A673 (cell line): ENCODE data around the gene KRI1. TPM values are rescaled to one million over a fixed set of nuclear protein-coding genes. Genes with fewer than 3 reads are reported as not detected.
A peak's percentile ranks its signal among the peaks of the same experiment; 100 is the strongest.

ENCODE experiments used
- BruUV-seq: library from RNA; stranded (reverse); fragments of 400-500 nt; replicated peaks from 2 replicates; lab custom pipeline; 2021; lab: Mats Ljungman, UMichigan
- CTCF ChIA-PET: fragments of 300-600 bp; sonication (Branson Sonifier 250); formaldehyde crosslinking; loops from one replicate; lab custom pipeline; 2022; ENCODE audit warnings: antibody characterized with exemption; lab: Charles Lee
- POLR2A ChIA-PET: fragments of 300-600 bp; sonication (Branson Sonifier 250); formaldehyde crosslinking; loops from one replicate; lab custom pipeline; 2022; ENCODE audit warnings: antibody characterized with exemption; ENCODE audit not compliant: low non-redundant PET; lab: Charles Lee
- DNase-seq: peaks from one replicate; pipeline ENCODE4 v3.0.0-alpha.2; 2015; ENCODE audit warnings: low spot score
- H3K27ac ChIP-seq: fragments of 200-600 bp; sonication (generic); 2 replicates; pipeline ENCODE4 v1.5.1; 2016; ENCODE audit warnings: mixed run types, low read depth, mild to moderate bottlenecking, mixed read lengths, antibody characterized with exemption, low read length; ENCODE audit not compliant: poor library complexity, severe bottlenecking
- H3K27me3 ChIP-seq: fragments of 200-600 bp; sonication (generic); replicated peaks from 2 replicates; pipeline ENCODE4 v1.6.1; 2017; ENCODE audit warnings: mixed run types, low read depth, mild to moderate bottlenecking, mixed read lengths, antibody characterized with exemption, low read length; ENCODE audit not compliant: insufficient read depth, poor library complexity
- H3K36me3 ChIP-seq: fragments of 200-600 bp; sonication (generic); 2 replicates; pipeline ENCODE4 v1.6.1; 2016; ENCODE audit warnings: mixed run types, mild to moderate bottlenecking, mixed read lengths, antibody characterized with exemption, low read length; ENCODE audit not compliant: insufficient read depth, poor library complexity, severe bottlenecking
- H3K4me1 ChIP-seq: fragments of 200-600 bp; sonication (generic); 2 replicates; pipeline ENCODE4 v1.6.1; 2017; ENCODE audit warnings: mixed run types, mild to moderate bottlenecking, mixed read lengths, antibody characterized with exemption, low read length; ENCODE audit not compliant: insufficient read depth, poor library complexity, severe bottlenecking
- H3K4me3 ChIP-seq: fragments of 200-600 bp; sonication (generic); 2 replicates; pipeline ENCODE4 v1.5.1; 2016; ENCODE audit warnings: low read depth, mixed run types, mild to moderate bottlenecking, mixed read lengths, low read length; ENCODE audit not compliant: poor library complexity, severe bottlenecking
- H3K9me3 ChIP-seq: fragments of 200-600 bp; sonication (generic); 2 replicates; pipeline ENCODE4 v1.6.1; 2016; ENCODE audit warnings: mixed run types, low read depth, mild to moderate bottlenecking, mixed read lengths, antibody characterized with exemption, low read length; ENCODE audit not compliant: poor library complexity, severe bottlenecking
- CTCF ChIP-seq: fragments of 300-800, 200-600 bp; sonication (generic); conservative IDR thresholded peaks from 2 replicates; pipeline ENCODE4 v1.5.1; 2017; ENCODE audit warnings: low read depth, mild to moderate bottlenecking, antibody characterized with exemption, low read length, moderate library complexity, mixed read lengths
- EZH2 ChIP-seq: fragments of 200-600 bp; sonication (generic); IDR thresholded peaks from 2 replicates; pipeline ENCODE4 v1.6.1; 2017; ENCODE audit warnings: borderline replicate concordance, low read depth, mild to moderate bottlenecking, mixed read lengths, antibody characterized with exemption, low read length; ENCODE audit not compliant: poor library complexity, severe bottlenecking
- intact Hi-C: fragments of 100-400 bp; cut with micrococcal nuclease; formaldehyde crosslinking; loops from one replicate; pipeline ENCODE4 v1.10.0; 2022; ENCODE audit not compliant: unreplicated experiment
- total RNA-seq: library from RNA; stranded (reverse); gene quantifications from 2 replicates; pipeline ENCODE4 v1.2.3, GENCODE V29; 2021

KRI1 gene
- total RNA-seq, 1 experiment from 2014 or later, result 47.8 TPM

- intact Hi-C loops, result loop anchor here (5.0 kb wide), 5 partner anchors 67 to 152 kb away; partner anchors contain the start of genes ILF3 and KEAP1
- no peaks in the 10 kb centered on the region for H3K36me3 ChIP-seq
- peaks cover 36% of the 10 kb centered on the region for H3K4me1 ChIP-seq
- H3K27me3 ChIP-seq, result no peaks in the 10 kb centered on the region
- DNase-seq, result peak; percentile 100
- TF ChIP-seq EZH2 (no peak), CTCF (no peak)
- BruUV-seq, result TSS peak; percentile 98
- H3K9me3 ChIP-seq, result no peaks in the 10 kb centered on the region
- H3K27ac ChIP-seq, result peak within 1 kb of the TSS; percentile 96
- CTCF ChIA-PET, result interaction anchor here (1.3 to 1.4 kb wide), 2 partner anchors 12 to 131 kb away, joined by 3 to 4 read pairs; no protein-coding TSS in a partner anchor
- POLR2A ChIA-PET, result no interaction called here
- peak within 1 kb of the TSS; percentile 78 for H3K4me3 ChIP-seq
Measured at GRCh38 chr19:10568826-10569651, 3.2 kb upstream of the KRI1 start, which contains the start of gene CDKN2D. TSS of gene CDKN2D (minus strand) at chr19:10568979. CDS start at chr19:10568653, 326 bp downstream.

DNA sequence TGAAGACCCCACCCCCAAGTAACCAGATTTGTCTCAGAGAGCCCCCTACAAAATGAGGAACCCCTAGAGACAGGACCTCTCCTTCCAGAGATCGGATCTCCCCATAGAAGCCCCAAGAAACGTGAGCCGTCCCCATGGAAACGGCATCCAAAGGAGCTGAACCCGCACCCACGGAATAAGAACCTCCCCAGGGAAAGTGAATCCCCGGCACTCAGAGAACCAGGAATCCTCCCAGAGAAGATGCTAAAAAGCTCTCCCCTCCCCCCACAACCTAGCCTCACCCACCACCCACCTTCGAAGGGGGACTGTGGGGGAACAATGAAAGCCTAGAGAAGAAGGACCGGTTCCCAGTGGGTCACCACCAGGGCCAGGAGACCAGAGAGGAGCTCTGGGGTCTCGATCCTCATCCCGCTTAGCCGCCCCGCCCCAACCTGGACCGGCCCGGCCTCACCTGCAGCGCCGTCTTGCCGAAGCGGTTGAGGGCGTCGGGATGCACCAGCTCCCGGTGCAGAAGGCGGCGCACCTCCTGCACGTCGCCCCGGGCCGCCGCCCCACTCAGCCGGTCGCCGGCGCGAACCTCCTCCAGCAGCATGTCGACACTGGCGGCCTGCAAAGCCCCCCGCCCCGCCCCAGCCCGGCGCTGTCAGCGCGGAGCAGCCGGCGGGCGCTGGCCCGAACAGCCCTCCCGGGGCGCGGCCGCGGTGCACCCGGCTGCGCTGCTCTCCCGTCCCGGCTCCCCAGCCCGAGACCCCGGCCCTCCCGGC lies 2.4 kb upstream of the KRI1 start:
- CTCF ChIA-PET, result interaction anchor here (1.1 kb wide), 1 partner anchor 149 kb away, joined by 4 read pairs; the partner anchor contains the start of gene DNM2
- POLR2A ChIA-PET, result no interaction called here
- peaks cover 36% of the 10 kb centered on the region for H3K4me1 ChIP-seq
- H3K4me3 ChIP-seq, result peak overlapping the region; percentile 78
- TF ChIP-seq CTCF (no peak), EZH2 (no peak)
- peak; percentile 53 for DNase-seq
- peaks cover under 1% of the 10 kb centered on the region for H3K36me3 ChIP-seq
- no peaks in the 10 kb centered on the region for H3K9me3 ChIP-seq
- BruUV-seq, result no TSS peak
- intact Hi-C loops, result loop anchor here (5.0 kb wide), 5 partner anchors 66 to 151 kb away; partner anchors contain the start of genes ILF3 and KEAP1
- no peaks in the 10 kb centered on the region for H3K27me3 ChIP-seq
- peak overlapping the region; percentile 42 for H3K27ac ChIP-seq

DNA sequence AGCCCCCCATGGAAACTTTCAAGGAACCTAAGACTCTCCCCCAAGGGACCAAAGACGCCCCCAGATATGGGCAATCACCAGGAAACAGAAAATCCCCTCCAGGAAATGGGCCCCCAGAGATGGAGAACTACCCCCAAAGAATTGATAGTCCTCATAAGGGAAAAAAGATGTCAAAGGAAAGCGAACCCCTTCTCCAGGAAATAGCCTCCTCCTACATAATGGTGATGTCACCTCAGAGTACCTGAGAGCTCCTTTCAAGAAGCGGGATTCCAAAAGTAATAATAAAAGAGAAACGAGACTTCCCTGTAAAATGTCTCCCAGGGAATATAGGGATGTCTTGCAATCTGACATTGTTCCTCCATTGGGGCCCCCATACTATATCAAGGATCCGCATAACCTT lies 1.8 kb upstream of the KRI1 start:
- no peaks in the 10 kb centered on the region for H3K27me3 ChIP-seq
- DNase-seq, result no peak
- intact Hi-C loops, result loop anchor here (5.0 kb wide), 5 partner anchors 65 to 150 kb away; partner anchors contain the start of genes ILF3 and KEAP1
- H3K4me1 ChIP-seq, result peaks cover 35% of the 10 kb centered on the region
- H3K36me3 ChIP-seq, result peaks cover 6% of the 10 kb centered on the region
- H3K4me3 ChIP-seq, result peak overlapping the region; percentile 78
- H3K27ac ChIP-seq, result peak overlapping the region; percentile 42
- no peak for TF ChIP-seq EZH2
- no peak for TF ChIP-seq CTCF
- CTCF ChIA-PET, result interaction anchor here (0.6 to 1.1 kb wide), 2 partner anchors 150 to 151 kb away, joined by 3 to 4 read pairs; partner anchors contain the start of gene DNM2
- POLR2A ChIA-PET, result no interaction called here
- no peaks in the 10 kb centered on the region for H3K9me3 ChIP-seq
- BruUV-seq, result no TSS peak
